Central memory CD8-positive, alpha-beta T cell (primary cell): ENCODE results near the gene LSS.

Experiments
- ATAC-seq: fragments of 150-1000 bp; cut with Tn5 transposase; replicated peaks from 2 replicates; pipeline ENCODE4 v1.10.0; 2022; ENCODE audit warnings: mild to moderate bottlenecking, moderate FRiP score, moderate number of reproducible peaks; ENCODE audit not compliant: poor library complexity, severe bottlenecking; ENCODE audit errors: extremely low read depth
- DNase-seq, 2 donors: peaks; one replicate each; pipeline ENCODE4 v3.0.0; 2021; ENCODE audit warnings: low spot score in 2 of 2
- H3K27ac Mint-ChIP-seq: one replicate; pipeline ENCODE4 v1.8.0; 2022; ENCODE audit warnings: low read depth, mild to moderate bottlenecking, moderate library complexity, mixed read lengths
- H3K27me3 Mint-ChIP-seq: one replicate; pipeline ENCODE4 v1.8.0; 2022; ENCODE audit warnings: mixed read lengths
- H3K36me3 Mint-ChIP-seq: one replicate; pipeline ENCODE4 v1.8.0; 2022; ENCODE audit warnings: mild to moderate bottlenecking, moderate library complexity, mixed read lengths; ENCODE audit not compliant: insufficient read depth
- H3K4me1 Mint-ChIP-seq: one replicate; pipeline ENCODE4 v1.8.0; 2022; ENCODE audit warnings: mixed read lengths
- H3K4me3 Mint-ChIP-seq: one replicate; pipeline ENCODE4 v1.8.0; 2022; ENCODE audit warnings: mild to moderate bottlenecking, moderate library complexity, mixed read lengths
- H3K9me3 Mint-ChIP-seq: one replicate; pipeline ENCODE4 v1.8.0; 2022; ENCODE audit warnings: mixed read lengths

LSS gene

GRCh38 chr21:46221664-46222435 is 6.7 kb downstream of the LSS start:
- Mint-ChIP-seq H3K4me3 (no peak overlapping the region), H3K27me3 (no peaks in the 10 kb centered on the region), H3K27ac (no peak overlapping the region), H3K9me3 (no peaks in the 10 kb centered on the region), H3K36me3 (peaks cover 15% of the 10 kb centered on the region), H3K4me1 (peaks cover 34% of the 10 kb centered on the region)
- ATAC-seq (no peak), DNase-seq (no peak)

GRCh38 chr21:46220847-46221246 is 7.7 kb downstream of the LSS start:
- Mint-ChIP-seq H3K4me3 (no peak overlapping the region), H3K36me3 (peaks cover 15% of the 10 kb centered on the region), H3K9me3 (no peaks in the 10 kb centered on the region), H3K27ac (peak overlapping the region; percentile 80), H3K4me1 (peaks cover 24% of the 10 kb centered on the region), H3K27me3 (no peaks in the 10 kb centered on the region)
- DNase-seq (no peak), ATAC-seq (no peak)

GRCh38 chr21:46220275-46220810 is 8.2 kb downstream of the LSS start:
- H3K27ac Mint-ChIP-seq: peak overlapping the region; percentile 80
- H3K9me3 Mint-ChIP-seq: no peaks in the 10 kb centered on the region
- H3K4me1 Mint-ChIP-seq: peaks cover 19% of the 10 kb centered on the region
- H3K27me3 Mint-ChIP-seq: no peaks in the 10 kb centered on the region
- DNase-seq (no peak), ATAC-seq (no peak)
- H3K36me3 Mint-ChIP-seq: peaks cover 15% of the 10 kb centered on the region
- no peak overlapping the region for H3K4me3 Mint-ChIP-seq

- ATAC-seq (no peak), DNase-seq (no peak)
- Mint-ChIP-seq H3K4me3 (no peak overlapping the region), H3K27ac (no peak overlapping the region), H3K4me1 (peaks cover 15% of the 10 kb centered on the region), H3K27me3 (no peaks in the 10 kb centered on the region), H3K9me3 (no peaks in the 10 kb centered on the region), H3K36me3 (peaks cover 15% of the 10 kb centered on the region)
Measured at GRCh38 chr21:46219591-46220239, 8.9 kb downstream of the LSS start.

GRCh38 chr21:46218906-46219590 is 9.5 kb downstream of the LSS start:
- DNase-seq: no peak
- H3K27me3 Mint-ChIP-seq: no peaks in the 10 kb centered on the region
- peaks cover 15% of the 10 kb centered on the region for H3K36me3 Mint-ChIP-seq
- H3K4me3 Mint-ChIP-seq: no peak overlapping the region
- no peak for ATAC-seq
- peaks cover 10% of the 10 kb centered on the region for H3K4me1 Mint-ChIP-seq
- H3K27ac Mint-ChIP-seq: no peak overlapping the region
- H3K9me3 Mint-ChIP-seq: no peaks in the 10 kb centered on the region

- Mint-ChIP-seq H3K9me3 (no peaks in the 10 kb centered on the region), H3K27me3 (no peaks in the 10 kb centered on the region), H3K4me1 (peaks cover 10% of the 10 kb centered on the region), H3K27ac (no peak overlapping the region), H3K4me3 (no peak overlapping the region), H3K36me3 (peaks cover 14% of the 10 kb centered on the region)
- ATAC-seq: no peak
- no peak for DNase-seq
Measured at GRCh38 chr21:46217511-46218196, 10.9 kb downstream of the LSS start.

- Mint-ChIP-seq H3K4me1 (peaks cover 10% of the 10 kb centered on the region), H3K27ac (peak overlapping the region; percentile 22), H3K36me3 (peaks cover 9% of the 10 kb centered on the region), H3K9me3 (no peaks in the 10 kb centered on the region), H3K4me3 (no peak overlapping the region), H3K27me3 (no peaks in the 10 kb centered on the region)
- DNase-seq (no peak), ATAC-seq (no peak)
Measured at GRCh38 chr21:46216132-46216747, 12.3 kb downstream of the LSS start.

- no peaks in the 10 kb centered on the region for H3K27me3 Mint-ChIP-seq
- no peak overlapping the region for H3K4me3 Mint-ChIP-seq
- H3K27ac Mint-ChIP-seq: peak overlapping the region; percentile 22
- DNase-seq (no peak), ATAC-seq (no peak)
- H3K9me3 Mint-ChIP-seq: no peaks in the 10 kb centered on the region
- H3K36me3 Mint-ChIP-seq: peaks cover 9% of the 10 kb centered on the region
- H3K4me1 Mint-ChIP-seq: peaks cover 7% of the 10 kb centered on the region
Measured at GRCh38 chr21:46215436-46216131, 13.0 kb downstream of the LSS start.

GRCh38 chr21:46214478-46215340 is 13.9 kb downstream of the LSS start:
- Mint-ChIP-seq H3K9me3 (no peaks in the 10 kb centered on the region), H3K27me3 (no peaks in the 10 kb centered on the region), H3K36me3 (peaks cover 3% of the 10 kb centered on the region), H3K4me1 (no peaks in the 10 kb centered on the region), H3K27ac (no peak overlapping the region), H3K4me3 (no peak overlapping the region)
- no peak for ATAC-seq
- DNase-seq: no peak

- Mint-ChIP-seq H3K4me1 (no peaks in the 10 kb centered on the region), H3K27me3 (no peaks in the 10 kb centered on the region), H3K27ac (no peak overlapping the region), H3K36me3 (peaks cover 2% of the 10 kb centered on the region), H3K4me3 (no peak overlapping the region), H3K9me3 (no peaks in the 10 kb centered on the region)
- ATAC-seq: no peak
- no peak for DNase-seq
Measured at GRCh38 chr21:46213620-46214286, 14.8 kb downstream of the LSS start.
